ENCODE measurements around the gene USHBP1. TPM values are rescaled to one million over a fixed set of nuclear protein-coding genes. Genes with fewer than 3 reads are reported as not detected.
A peak's percentile ranks its signal among the peaks of the same experiment; 100 is the strongest.

Gene USHBP1
- total and polyA plus RNA-seq, 2 of the 13 experiments (the other 11 are each of a cell fraction or from before 2014, with no cell fraction given): 0.15 to 1.5 TPM

DNA sequence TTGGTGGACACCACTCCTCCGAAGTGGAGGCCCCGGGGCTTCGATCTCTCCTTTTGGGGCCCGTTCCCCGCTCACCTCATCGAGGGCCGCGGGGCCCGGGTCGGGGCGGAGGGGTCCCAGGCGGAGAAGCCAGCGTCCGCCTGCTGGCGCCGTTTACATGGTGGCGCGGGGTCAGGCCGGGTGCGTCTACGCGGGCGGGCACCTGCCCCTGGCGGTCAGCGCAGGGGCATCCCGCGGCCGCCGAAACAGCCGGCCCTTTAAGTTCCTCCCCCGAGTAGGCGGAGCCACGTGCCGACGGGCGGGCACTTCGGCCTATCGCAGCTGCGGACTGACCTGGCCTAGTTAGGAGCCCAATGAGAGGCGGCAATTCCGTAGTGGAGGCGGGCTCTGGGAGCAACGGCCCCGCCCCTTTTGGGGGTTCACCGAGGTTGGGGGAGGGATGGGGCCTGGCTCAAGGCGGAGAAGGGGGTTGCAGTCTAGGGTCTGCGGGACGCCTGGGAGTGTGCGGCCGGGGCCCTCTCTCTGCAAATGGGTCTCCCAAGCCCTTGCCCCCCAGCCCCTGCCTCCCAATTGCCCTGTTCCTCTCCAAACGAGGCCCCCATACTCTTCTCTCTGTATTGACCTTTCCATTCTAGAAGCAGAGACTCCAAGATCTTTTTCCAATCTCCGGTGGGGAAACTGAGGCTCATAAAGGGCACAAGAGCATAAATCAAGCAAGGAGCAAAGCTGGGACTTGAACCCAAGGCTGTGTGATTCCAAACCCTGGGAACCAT, 38.8 kb upstream of the USHBP1 start, which contains the start of gene ABHD8 (continued):
- TF ChIP-seq ZBTB46 (CRISPR knock-in tag; IDR thresholded peaks at IDR 0.05; ENCODE audit: borderline replicate concordance): no peak
- peak; percentile 32 for TF ChIP-seq RAD21 (CRISPR knock-in tag; IDR thresholded peaks at IDR 0.05)
- TF ChIP-seq, protein P1, sequence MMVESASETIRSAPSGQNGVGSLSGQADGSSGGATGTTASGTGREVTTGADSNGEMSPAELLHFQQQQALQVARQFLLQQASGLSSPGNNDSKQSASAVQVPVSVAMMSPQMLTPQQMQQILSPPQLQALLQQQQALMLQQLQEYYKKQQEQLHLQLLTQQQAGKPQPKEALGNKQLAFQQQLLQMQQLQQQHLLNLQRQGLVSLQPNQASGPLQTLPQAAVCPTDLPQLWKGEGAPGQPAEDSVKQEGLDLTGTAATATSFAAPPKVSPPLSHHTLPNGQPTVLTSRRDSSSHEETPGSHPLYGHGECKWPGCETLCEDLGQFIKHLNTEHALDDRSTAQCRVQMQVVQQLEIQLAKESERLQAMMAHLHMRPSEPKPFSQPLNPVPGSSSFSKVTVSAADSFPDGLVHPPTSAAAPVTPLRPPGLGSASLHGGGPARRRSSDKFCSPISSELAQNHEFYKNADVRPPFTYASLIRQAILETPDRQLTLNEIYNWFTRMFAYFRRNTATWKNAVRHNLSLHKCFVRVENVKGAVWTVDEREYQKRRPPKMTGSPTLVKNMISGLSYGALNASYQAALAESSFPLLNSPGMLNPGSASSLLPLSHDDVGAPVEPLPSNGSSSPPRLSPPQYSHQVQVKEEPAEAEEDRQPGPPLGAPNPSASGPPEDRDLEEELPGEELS (CRISPR knock-in tag; IDR thresholded peaks at IDR 0.05): peak; percentile 32; the same call in 1 of the 2 replicates
- TF ChIP-seq ZNF569 (CRISPR knock-in tag; IDR thresholded peaks at IDR 0.05; ENCODE audit: borderline replicate concordance): no peak
- TF ChIP-seq SETDB1 (CRISPR knock-in tag; IDR thresholded peaks at IDR 0.05; ENCODE audit: borderline replicate concordance): no peak
- no peak for TF ChIP-seq U2AF1 (optimal IDR thresholded peaks at IDR 0.05; ENCODE audit: low read depth, low read length)
- TF ChIP-seq ISL2 (CRISPR knock-in tag; IDR thresholded peaks at IDR 0.05): no peak
- no peak for TF ChIP-seq ZNF264 (CRISPR knock-in tag; IDR thresholded peaks at IDR 0.05)
- TF ChIP-seq, protein P2, sequence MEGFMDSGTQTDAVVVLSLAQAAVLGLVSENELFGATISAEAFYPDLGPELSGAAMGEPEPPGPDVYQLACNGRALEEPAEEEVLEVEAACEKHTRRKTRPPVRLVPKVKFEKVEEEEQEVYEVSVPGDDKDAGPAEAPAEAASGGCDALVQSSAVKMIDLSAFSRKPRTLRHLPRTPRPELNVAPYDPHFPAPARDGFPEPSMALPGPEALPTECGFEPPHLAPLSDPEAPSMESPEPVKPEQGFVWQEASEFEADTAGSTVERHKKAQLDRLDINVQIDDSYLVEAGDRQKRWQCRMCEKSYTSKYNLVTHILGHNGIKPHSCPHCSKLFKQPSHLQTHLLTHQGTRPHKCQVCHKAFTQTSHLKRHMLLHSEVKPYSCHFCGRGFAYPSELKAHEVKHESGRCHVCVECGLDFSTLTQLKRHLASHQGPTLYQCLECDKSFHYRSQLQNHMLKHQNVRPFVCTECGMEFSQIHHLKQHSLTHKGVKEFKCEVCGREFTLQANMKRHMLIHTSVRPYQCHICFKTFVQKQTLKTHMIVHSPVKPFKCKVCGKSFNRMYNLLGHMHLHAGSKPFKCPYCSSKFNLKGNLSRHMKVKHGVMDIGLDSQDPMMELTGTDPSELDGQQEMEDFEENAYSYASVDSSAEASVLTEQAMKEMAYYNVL (CRISPR knock-in tag; IDR thresholded peaks at IDR 0.05; ENCODE audit: borderline replicate concordance): no peak
- peak in 1 of 2 experiments; percentile 68; a peak in 2 of 4 replicates for TF ChIP-seq KLF16 (CRISPR knock-in tag; IDR thresholded peaks at IDR 0.05)
- no peak for TF ChIP-seq NONO (IDR thresholded peaks at IDR 0.05)
- no peak for TF ChIP-seq NONO (CRISPR knock-in tag; conservative IDR thresholded peaks at IDR 0.05)
- TF ChIP-seq HINFP (CRISPR knock-in tag; IDR thresholded peaks at IDR 0.05; ENCODE audit: low read depth): no peak
- no peak for TF ChIP-seq NRL (CRISPR knock-in tag; IDR thresholded peaks at IDR 0.05; ENCODE audit: borderline replicate concordance)
- no peak for TF ChIP-seq ZSCAN12 (CRISPR knock-in tag; IDR thresholded peaks at IDR 0.05)
- TF ChIP-seq ZBTB7B (CRISPR knock-in tag; IDR thresholded peaks at IDR 0.05): peak; percentile 71
- no peak for TF ChIP-seq MBD4 (IDR thresholded peaks at IDR 0.05; ENCODE audit: borderline replicate concordance, low read length)
- TF ChIP-seq, protein P3, sequence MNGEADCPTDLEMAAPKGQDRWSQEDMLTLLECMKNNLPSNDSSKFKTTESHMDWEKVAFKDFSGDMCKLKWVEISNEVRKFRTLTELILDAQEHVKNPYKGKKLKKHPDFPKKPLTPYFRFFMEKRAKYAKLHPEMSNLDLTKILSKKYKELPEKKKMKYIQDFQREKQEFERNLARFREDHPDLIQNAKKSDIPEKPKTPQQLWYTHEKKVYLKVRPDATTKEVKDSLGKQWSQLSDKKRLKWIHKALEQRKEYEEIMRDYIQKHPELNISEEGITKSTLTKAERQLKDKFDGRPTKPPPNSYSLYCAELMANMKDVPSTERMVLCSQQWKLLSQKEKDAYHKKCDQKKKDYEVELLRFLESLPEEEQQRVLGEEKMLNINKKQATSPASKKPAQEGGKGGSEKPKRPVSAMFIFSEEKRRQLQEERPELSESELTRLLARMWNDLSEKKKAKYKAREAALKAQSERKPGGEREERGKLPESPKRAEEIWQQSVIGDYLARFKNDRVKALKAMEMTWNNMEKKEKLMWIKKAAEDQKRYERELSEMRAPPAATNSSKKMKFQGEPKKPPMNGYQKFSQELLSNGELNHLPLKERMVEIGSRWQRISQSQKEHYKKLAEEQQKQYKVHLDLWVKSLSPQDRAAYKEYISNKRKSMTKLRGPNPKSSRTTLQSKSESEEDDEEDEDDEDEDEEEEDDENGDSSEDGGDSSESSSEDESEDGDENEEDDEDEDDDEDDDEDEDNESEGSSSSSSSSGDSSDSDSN (CRISPR knock-in tag; IDR thresholded peaks at IDR 0.05): peak; percentile 73
- no peak for TF ChIP-seq JUN (CRISPR knock-in tag; IDR thresholded peaks at IDR 0.05)
- no peak; the same call in 1 of the 2 replicates for TF ChIP-seq KMT2B (CRISPR knock-in tag; IDR thresholded peaks at IDR 0.05)

Measured in HepG2 (cell line).